Endodermal cell (in vitro differentiated cells): Measurements from ENCODE around the gene ANKRD17. TPM values are rescaled to one million over a fixed set of nuclear protein-coding genes. Genes with fewer than 3 reads are reported as not detected.

ENCODE experiments used
- DNase-seq: peaks from one replicate; pipeline ENCODE4 v3.0.0-alpha.2; 2017
- H3K27ac ChIP-seq: 2 replicates; pipeline ENCODE4 v1.5.1; 2013; ENCODE audit warnings: mild to moderate bottlenecking, low read depth, low read length, moderate library complexity
- H3K27me3 ChIP-seq: 2 replicates; pipeline ENCODE4 v1.6.1; 2013; ENCODE audit warnings: mild to moderate bottlenecking, low read length, moderate library complexity; ENCODE audit not compliant: insufficient read depth, control insufficient read depth, poor library complexity, severe bottlenecking
- H3K36me3 ChIP-seq: 2 replicates; pipeline ENCODE4 v1.7.0; 2013; ENCODE audit warnings: mild to moderate bottlenecking, low read length, moderate library complexity; ENCODE audit not compliant: control insufficient read depth, insufficient read depth
- H3K4me1 ChIP-seq: one replicate; pipeline ENCODE4 v1.7.0; 2013; ENCODE audit warnings: low read length; ENCODE audit not compliant: control insufficient read depth, insufficient read depth
- H3K4me3 ChIP-seq: 2 replicates; pipeline ENCODE4 v1.5.1; 2013; ENCODE audit warnings: mild to moderate bottlenecking, low read length, moderate library complexity
- H3K9ac ChIP-seq: 2 replicates; pipeline ENCODE4 v1.6.1; 2013; ENCODE audit warnings: mild to moderate bottlenecking, low read length, moderate library complexity; ENCODE audit not compliant: poor library complexity, severe bottlenecking; ENCODE audit errors: extremely low read depth
- H3K9me3 ChIP-seq: 2 replicates; pipeline ENCODE4 v1.6.1; 2013; ENCODE audit warnings: mild to moderate bottlenecking, low read length, moderate library complexity; ENCODE audit not compliant: control insufficient read depth
- H3K27ac Mint-ChIP-seq: 2 replicates; pipeline ENCODE4 v1.8.0; 2020; ENCODE audit warnings: mixed read lengths
- H3K27me3 Mint-ChIP-seq: 2 replicates; pipeline ENCODE4 v1.8.0; 2021; ENCODE audit warnings: mild to moderate bottlenecking, mixed read lengths; ENCODE audit not compliant: insufficient read depth
- H3K36me3 Mint-ChIP-seq: 2 replicates; pipeline ENCODE4 v1.8.0; 2020; ENCODE audit warnings: low read depth, mixed read lengths
- H3K4me1 Mint-ChIP-seq: 2 replicates; pipeline ENCODE4 v1.8.0; 2020; ENCODE audit warnings: mixed read lengths
- H3K4me3 Mint-ChIP-seq: 2 replicates; pipeline ENCODE4 v1.8.0; 2020; ENCODE audit warnings: mild to moderate bottlenecking, moderate library complexity, mixed read lengths
- H3K9me3 Mint-ChIP-seq: 2 replicates; pipeline ENCODE4 v1.8.0; 2020; ENCODE audit warnings: mild to moderate bottlenecking, mixed read lengths
- CTCF ChIP-seq: fragments of 200-600 bp; sonication (generic); conservative IDR thresholded peaks from 2 replicates; pipeline ENCODE4 v1.5.0; 2021; ENCODE audit warnings: antibody characterized with exemption, mild to moderate bottlenecking
- WGBS, 2 experiments: methylation state at CpG; one replicate each; pipeline versions ENCODE4 v1.1.5 to v1.1.7; 2013; ENCODE audit warnings: missing lambda C conversion rate in 2 of 2, mixed read lengths in 1 of 2; ENCODE audit not compliant: insufficient coverage in 1 of 2, insufficient read length in 1 of 2; 5-methylcytosine and 5-hydroxymethylcytosine counted together
- total RNA-seq, 2 donors: library from RNA; stranded (reverse); fragmentation: NEBNext Ultra II Directional in 1 of 2; extraction: Animal tissue kit (Norgen Biotek cat#: 25700) in 1 of 2; gene quantifications; 2 replicates in 1 of 2; 3 replicates in 1 of 2; pipeline ENCODE4 v1.2.1, GENCODE V29; 2021

Gene ANKRD17
- total RNA-seq, 2 donors from 2014 or later: 83.6 to 84.3 TPM

DNA sequence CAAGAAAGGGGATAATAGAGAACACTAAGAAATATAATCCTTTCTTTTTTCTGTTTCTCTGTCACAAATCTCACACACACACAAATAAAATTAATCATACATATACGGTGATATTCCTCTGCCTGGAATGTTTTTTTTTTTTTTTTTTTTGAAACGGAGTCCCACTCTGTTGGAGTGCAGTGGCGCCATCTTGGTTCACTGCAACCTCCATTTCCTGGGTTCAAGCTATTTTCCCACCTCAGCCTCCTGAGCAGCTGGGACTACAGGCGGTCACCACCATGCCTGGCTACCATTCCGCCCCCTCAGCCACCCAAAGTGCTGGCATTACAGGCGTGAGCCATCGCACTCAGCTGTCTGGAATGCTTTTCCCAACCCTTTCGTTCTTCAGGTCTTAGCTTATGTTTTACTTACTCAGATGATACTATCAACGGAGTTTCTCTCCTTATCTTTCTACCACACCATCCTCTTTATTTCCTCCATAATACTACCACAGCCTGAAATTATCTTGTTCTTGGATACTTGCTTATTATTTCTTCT, 69.3 kb downstream of the ANKRD17 start:
- H3K27me3 ChIP-seq: no peaks in the 10 kb centered on the region
- no peak for DNase-seq
- 87 to 97% methylated on average over 6 to 9 of the region's 9 CpGs for WGBS, 2 experiments

DNA sequence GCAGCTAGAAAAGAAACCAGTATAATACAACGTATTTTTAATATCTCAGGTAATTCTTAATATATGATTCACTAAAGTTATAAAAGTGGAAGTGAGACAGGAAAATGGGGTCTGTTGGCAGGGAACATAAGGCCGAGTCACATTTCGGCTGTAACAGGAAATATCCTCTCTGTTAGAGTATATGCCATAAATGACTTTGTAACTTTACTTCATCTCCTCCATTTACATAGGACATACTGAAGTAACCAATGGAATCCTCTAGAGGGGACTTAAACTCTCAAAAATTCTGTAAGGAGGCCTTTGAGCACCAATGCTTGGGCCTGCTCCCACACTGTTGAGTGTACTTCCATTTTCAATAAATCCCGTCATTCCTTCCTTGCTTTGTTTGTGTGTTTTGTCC, 71.3 kb downstream of the ANKRD17 start:
- no peaks in the 10 kb centered on the region for H3K9me3 ChIP-seq
- WGBS, 2 experiments: 98 to 100% methylated on average over 1 to 4 of the region's 4 CpGs
- Mint-ChIP-seq H3K36me3 (peaks cover 21% of the 10 kb centered on the region), H3K4me3 (no peak overlapping the region), H3K27me3 (no peaks in the 10 kb centered on the region), H3K4me1 (peaks cover 8% of the 10 kb centered on the region), H3K9me3 (peaks cover 2% of the 10 kb centered on the region), H3K27ac (no peak overlapping the region)
- no peak overlapping the region for H3K9ac ChIP-seq
- no peak overlapping the region for H3K27ac ChIP-seq
- no peaks in the 10 kb centered on the region for H3K4me1 ChIP-seq
- H3K4me3 ChIP-seq: no peak overlapping the region
- no peak for DNase-seq
- H3K27me3 ChIP-seq: no peaks in the 10 kb centered on the region
- H3K36me3 ChIP-seq: peaks cover 23% of the 10 kb centered on the region
- no peak for TF ChIP-seq CTCF

More for the DNA sequence above, 69.3 kb downstream of the ANKRD17 start:
- Mint-ChIP-seq H3K4me3 (no peak overlapping the region), H3K36me3 (peaks cover 21% of the 10 kb centered on the region), H3K4me1 (peaks cover 2% of the 10 kb centered on the region), H3K27ac (no peak overlapping the region), H3K27me3 (no peaks in the 10 kb centered on the region), H3K9me3 (peaks cover 2% of the 10 kb centered on the region)
- H3K36me3 ChIP-seq: peaks cover 20% of the 10 kb centered on the region
- no peaks in the 10 kb centered on the region for H3K9me3 ChIP-seq
- no peak overlapping the region for H3K9ac ChIP-seq
- H3K4me1 ChIP-seq: no peaks in the 10 kb centered on the region
- H3K27ac ChIP-seq: no peak overlapping the region
- TF ChIP-seq CTCF: no peak
- H3K4me3 ChIP-seq: no peak overlapping the region

DNA sequence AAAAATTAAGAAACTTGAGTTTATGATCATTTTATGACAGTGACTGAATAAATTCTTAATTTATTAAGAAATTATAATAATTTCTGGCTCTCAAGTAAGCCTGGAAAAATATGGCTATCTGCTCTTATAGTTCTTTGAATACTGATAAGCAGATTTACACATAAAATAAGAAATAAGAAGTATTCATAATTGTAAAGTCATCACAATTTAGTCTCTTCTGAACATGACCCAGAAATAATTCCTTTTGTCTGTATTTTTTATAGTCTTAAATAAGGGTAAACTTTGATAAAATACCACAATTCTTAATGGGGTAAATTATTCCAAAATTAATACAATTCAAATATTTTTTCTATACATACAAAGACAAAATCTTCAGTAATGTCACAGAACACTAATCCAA, 72.7 kb downstream of the ANKRD17 start:
- no peak overlapping the region for H3K27ac Mint-ChIP-seq
- H3K9ac ChIP-seq: no peak overlapping the region
- DNase-seq: no peak
- TF ChIP-seq CTCF: no peak
- H3K9me3 ChIP-seq: no peaks in the 10 kb centered on the region
- H3K4me1 Mint-ChIP-seq: peaks cover 8% of the 10 kb centered on the region
- H3K9me3 Mint-ChIP-seq: peaks cover 2% of the 10 kb centered on the region
- no peak overlapping the region for H3K27ac ChIP-seq
- no peak overlapping the region for H3K4me3 Mint-ChIP-seq
- H3K36me3 Mint-ChIP-seq: peaks cover 21% of the 10 kb centered on the region
- H3K27me3 Mint-ChIP-seq: no peaks in the 10 kb centered on the region
- no peaks in the 10 kb centered on the region for H3K4me1 ChIP-seq
- H3K36me3 ChIP-seq: peaks cover 21% of the 10 kb centered on the region
- H3K4me3 ChIP-seq: no peak overlapping the region
- H3K27me3 ChIP-seq: no peaks in the 10 kb centered on the region
